GM12875 (cell line): Measurements from ENCODE around the gene ADAMTS18.
"Not testable (repeated sequence)": the region's sequence is repeated elsewhere in the genome, so short reads cannot be mapped to it uniquely, and the experiment has no call there.

ENCODE experiments used
- H3K4me3 ChIP-seq: one replicate; pipeline ENCODE4 v1.5.1; 2011; ENCODE audit warnings: low read depth, low read length, control low read depth
- CTCF ChIP-seq: IDR thresholded peaks from 2 replicates; pipeline ENCODE4 v1.5.1; 2011; ENCODE audit warnings: low read depth, mild to moderate bottlenecking, control low read depth, inconsistent platforms, low read length, moderate library complexity, borderline replicate concordance; ENCODE audit not compliant: insufficient read depth

Gene ADAMTS18

GRCh38 chr16:77282345-77282744 is 152.5 kb downstream of the ADAMTS18 start:
- no peak for TF ChIP-seq CTCF
- no peak overlapping the region for H3K4me3 ChIP-seq

- H3K4me3 ChIP-seq: not testable (repeated sequence)
Observed at GRCh38 chr16:77279316-77279715, 155.5 kb downstream of the ADAMTS18 start.

- TF ChIP-seq CTCF: no peak
- H3K4me3 ChIP-seq: no peak overlapping the region
Observed at GRCh38 chr16:77277571-77277970, 157.3 kb downstream of the ADAMTS18 start.

- H3K4me3 ChIP-seq: no peak overlapping the region
- no peak for TF ChIP-seq CTCF
Observed at GRCh38 chr16:77277141-77277540, 157.7 kb downstream of the ADAMTS18 start.

GRCh38 chr16:77276661-77277060 is 158.2 kb downstream of the ADAMTS18 start:
- no peak for TF ChIP-seq CTCF
- H3K4me3 ChIP-seq: no peak overlapping the region

- not testable (repeated sequence) for H3K4me3 ChIP-seq
Observed at GRCh38 chr16:77275303-77275702, 159.5 kb downstream of the ADAMTS18 start.

GRCh38 chr16:77273815-77274214 is 161.0 kb downstream of the ADAMTS18 start:
- no peak for TF ChIP-seq CTCF

GRCh38 chr16:77271532-77272426 is 163.1 kb downstream of the ADAMTS18 start:
- no peak for TF ChIP-seq CTCF
- no peak overlapping the region for H3K4me3 ChIP-seq

More at GRCh38 chr16:77273815-77274214, 161.0 kb downstream of the ADAMTS18 start:
- no peak overlapping the region for H3K4me3 ChIP-seq

- not testable (repeated sequence) for H3K4me3 ChIP-seq
Observed at GRCh38 chr16:77266185-77266584, 168.6 kb downstream of the ADAMTS18 start.
